HL-60 (cell line): Measurements from ENCODE around the gene LPCAT1.

Source experiments
- DNase-seq, 2 experiments: peaks; one replicate each; pipeline ENCODE4 v3.0.0-alpha.2; 2010 to 2020; ENCODE audit warnings: low read depth in 1 of 2, low spot score in 1 of 2
- H3K27ac ChIP-seq: fragments of 250-450 bp; sonication (Bioruptor Pico); replicated peaks from 2 replicates; pipeline ENCODE4 v1.5.1; 2020; ENCODE audit warnings: mild to moderate bottlenecking, moderate library complexity
- H3K27me3 ChIP-seq: fragments of 250-450 bp; sonication (Bioruptor Pico); 2 replicates; pipeline ENCODE4 v1.5.1; 2021; ENCODE audit warnings: mild to moderate bottlenecking, moderate library complexity; ENCODE audit not compliant: insufficient read depth, poor library complexity, severe bottlenecking
- H3K4me3 ChIP-seq: replicated peaks from 2 replicates; pipeline ENCODE4 v1.5.1; 2011; ENCODE audit warnings: mild to moderate bottlenecking, control low read depth, low read length; ENCODE audit not compliant: insufficient read depth
- GABPA ChIP-seq: IDR thresholded peaks from 2 replicates; pipeline ENCODE4 v1.6.1; 2012; ENCODE audit warnings: low read depth
- POLR2AphosphoS5 ChIP-seq: IDR thresholded peaks from 2 replicates; pipeline ENCODE4 v1.6.1; 2012; ENCODE audit warnings: low read depth
- SPI1 ChIP-seq: IDR thresholded peaks from 2 replicates; pipeline ENCODE4 v1.6.1; 2012; ENCODE audit warnings: low read depth, mild to moderate bottlenecking, borderline replicate concordance
- TF ChIP-seq, protein P1 (sequence below): IDR thresholded peaks from 2 replicates; pipeline ENCODE4 v1.6.1; 2012; ENCODE audit warnings: low read depth; ENCODE audit not compliant: insufficient replicate concordance
- TF ChIP-seq, protein P2 (sequence below): IDR thresholded peaks from one replicate; pipeline ENCODE4 v1.5.1; 2011; ENCODE audit warnings: low read length, control low read depth, inconsistent platforms; ENCODE audit not compliant: insufficient read depth

Gene LPCAT1

DNA sequence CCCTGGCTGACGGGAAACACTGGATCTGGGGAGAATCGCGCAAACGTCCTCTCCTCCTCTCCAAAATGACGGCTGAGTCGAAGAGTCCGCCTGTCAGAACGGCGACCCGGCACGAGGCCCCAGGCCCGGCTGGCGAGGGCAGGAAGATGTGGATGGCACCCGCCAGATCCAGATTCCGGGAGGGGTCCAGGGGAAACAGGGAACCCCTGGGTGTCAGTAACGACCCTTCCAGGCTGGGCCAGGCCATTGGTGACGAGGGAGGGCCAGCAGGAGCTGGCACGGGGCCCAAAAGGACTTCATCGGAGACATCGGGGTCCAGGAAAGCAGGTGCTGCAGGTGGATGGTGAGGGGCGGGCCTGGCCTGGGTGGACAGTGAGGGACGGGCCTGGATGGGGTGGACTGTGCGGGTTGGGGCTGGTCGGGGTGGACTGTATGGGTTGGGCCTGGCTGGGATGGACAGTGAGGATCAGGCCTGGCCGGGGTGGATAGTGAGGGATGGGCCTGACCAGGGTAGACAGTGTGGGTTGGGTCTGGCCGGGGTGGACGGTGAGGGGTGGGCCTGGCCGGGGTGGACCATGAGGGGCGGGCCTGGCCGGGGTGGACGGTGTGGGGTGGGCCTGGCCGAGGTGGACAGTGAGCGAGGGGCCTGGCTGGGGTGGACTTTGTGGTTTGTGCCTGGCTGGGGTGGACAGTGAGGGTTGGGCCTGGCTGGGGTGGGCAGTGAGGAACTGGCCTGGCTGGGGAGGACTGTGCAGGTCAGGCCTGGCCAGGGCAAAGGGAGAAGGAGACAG lies 92.5 kb downstream of the LPCAT1 start:
- TF ChIP-seq SPI1, result no peak
- TF ChIP-seq, protein P1, sequence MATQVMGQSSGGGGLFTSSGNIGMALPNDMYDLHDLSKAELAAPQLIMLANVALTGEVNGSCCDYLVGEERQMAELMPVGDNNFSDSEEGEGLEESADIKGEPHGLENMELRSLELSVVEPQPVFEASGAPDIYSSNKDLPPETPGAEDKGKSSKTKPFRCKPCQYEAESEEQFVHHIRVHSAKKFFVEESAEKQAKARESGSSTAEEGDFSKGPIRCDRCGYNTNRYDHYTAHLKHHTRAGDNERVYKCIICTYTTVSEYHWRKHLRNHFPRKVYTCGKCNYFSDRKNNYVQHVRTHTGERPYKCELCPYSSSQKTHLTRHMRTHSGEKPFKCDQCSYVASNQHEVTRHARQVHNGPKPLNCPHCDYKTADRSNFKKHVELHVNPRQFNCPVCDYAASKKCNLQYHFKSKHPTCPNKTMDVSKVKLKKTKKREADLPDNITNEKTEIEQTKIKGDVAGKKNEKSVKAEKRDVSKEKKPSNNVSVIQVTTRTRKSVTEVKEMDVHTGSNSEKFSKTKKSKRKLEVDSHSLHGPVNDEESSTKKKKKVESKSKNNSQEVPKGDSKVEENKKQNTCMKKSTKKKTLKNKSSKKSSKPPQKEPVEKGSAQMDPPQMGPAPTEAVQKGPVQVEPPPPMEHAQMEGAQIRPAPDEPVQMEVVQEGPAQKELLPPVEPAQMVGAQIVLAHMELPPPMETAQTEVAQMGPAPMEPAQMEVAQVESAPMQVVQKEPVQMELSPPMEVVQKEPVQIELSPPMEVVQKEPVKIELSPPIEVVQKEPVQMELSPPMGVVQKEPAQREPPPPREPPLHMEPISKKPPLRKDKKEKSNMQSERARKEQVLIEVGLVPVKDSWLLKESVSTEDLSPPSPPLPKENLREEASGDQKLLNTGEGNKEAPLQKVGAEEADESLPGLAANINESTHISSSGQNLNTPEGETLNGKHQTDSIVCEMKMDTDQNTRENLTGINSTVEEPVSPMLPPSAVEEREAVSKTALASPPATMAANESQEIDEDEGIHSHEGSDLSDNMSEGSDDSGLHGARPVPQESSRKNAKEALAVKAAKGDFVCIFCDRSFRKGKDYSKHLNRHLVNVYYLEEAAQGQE, result no peak
- TF ChIP-seq POLR2AphosphoS5, result no peak
- no peak for TF ChIP-seq GABPA
- TF ChIP-seq, protein P2, sequence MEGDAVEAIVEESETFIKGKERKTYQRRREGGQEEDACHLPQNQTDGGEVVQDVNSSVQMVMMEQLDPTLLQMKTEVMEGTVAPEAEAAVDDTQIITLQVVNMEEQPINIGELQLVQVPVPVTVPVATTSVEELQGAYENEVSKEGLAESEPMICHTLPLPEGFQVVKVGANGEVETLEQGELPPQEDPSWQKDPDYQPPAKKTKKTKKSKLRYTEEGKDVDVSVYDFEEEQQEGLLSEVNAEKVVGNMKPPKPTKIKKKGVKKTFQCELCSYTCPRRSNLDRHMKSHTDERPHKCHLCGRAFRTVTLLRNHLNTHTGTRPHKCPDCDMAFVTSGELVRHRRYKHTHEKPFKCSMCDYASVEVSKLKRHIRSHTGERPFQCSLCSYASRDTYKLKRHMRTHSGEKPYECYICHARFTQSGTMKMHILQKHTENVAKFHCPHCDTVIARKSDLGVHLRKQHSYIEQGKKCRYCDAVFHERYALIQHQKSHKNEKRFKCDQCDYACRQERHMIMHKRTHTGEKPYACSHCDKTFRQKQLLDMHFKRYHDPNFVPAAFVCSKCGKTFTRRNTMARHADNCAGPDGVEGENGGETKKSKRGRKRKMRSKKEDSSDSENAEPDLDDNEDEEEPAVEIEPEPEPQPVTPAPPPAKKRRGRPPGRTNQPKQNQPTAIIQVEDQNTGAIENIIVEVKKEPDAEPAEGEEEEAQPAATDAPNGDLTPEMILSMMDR, result no peak
- H3K27me3 ChIP-seq, result no peaks in the 10 kb centered on the region

DNA sequence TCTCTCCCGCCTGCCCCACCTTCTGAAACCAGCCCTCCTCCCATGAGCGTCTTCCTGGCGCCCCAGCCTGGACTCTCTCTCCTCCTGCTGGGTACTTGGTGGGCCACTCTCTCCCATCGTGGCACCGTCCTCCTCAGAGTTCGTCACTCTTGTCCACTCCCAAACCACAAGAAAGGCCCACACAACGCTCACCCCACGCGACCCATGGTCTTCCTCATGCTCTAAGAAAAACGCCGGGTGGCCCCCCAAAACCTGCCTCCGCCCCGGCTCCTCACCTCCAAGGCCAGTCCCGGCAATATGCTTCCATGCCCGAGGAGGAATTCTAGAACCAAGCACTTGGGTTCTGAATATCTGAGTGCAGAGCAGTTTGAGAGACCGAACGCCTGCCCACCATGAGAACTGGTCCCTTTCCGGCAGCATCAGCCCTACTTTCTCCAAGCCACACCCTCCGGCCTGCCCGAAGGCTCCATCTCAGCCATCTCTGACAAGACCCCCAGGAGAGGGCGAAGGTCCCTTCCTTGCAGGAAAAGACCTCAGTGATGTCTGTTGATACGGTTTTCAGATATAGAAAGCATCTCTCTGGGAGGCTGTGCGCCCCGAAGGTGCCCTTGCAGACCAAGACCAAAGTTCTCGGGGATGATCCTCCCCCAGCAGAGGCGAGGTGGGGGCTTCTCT lies 93.5 kb downstream of the LPCAT1 start:
- TF ChIP-seq GABPA, result no peak
- TF ChIP-seq, protein P1, result no peak
- TF ChIP-seq, protein P2, result no peak
- no peak for TF ChIP-seq POLR2AphosphoS5
- no peak for TF ChIP-seq SPI1
- Histone ChIP-seq H3K4me3 (no peak overlapping the region), H3K27ac (no peak overlapping the region), H3K27me3 (no peaks in the 10 kb centered on the region)
- no peak for DNase-seq

More for the DNA sequence above, 92.5 kb downstream of the LPCAT1 start:
- H3K27ac ChIP-seq, result no peak overlapping the region
- H3K4me3 ChIP-seq, result no peak overlapping the region
- DNase-seq, result no peak

DNA sequence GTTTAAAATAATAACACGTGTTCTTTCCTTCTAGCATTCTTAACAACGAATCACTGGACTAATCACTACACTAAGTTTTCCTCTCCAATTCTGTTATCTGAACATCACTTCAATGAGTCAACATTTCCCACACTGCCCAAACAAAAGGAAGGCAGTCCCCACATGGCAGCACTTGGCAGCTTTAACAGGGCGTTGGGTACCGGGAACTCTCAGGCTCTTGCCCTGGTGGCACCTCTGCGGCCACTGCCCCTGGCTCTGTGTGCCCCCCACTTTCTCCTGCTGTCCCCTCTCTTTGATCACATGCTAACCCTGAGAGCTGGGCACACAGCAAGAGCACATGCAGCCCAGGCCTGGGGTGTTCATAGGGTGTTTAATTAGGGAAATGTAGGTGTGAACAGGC lies 94.3 kb downstream of the LPCAT1 start:
- DNase-seq, result no peak
- no peaks in the 10 kb centered on the region for H3K27me3 ChIP-seq
- TF ChIP-seq, protein P1, result no peak
- TF ChIP-seq SPI1 (no peak), POLR2AphosphoS5 (no peak), GABPA (no peak)
- TF ChIP-seq, protein P2, result no peak
- no peak overlapping the region for H3K27ac ChIP-seq
- no peak overlapping the region for H3K4me3 ChIP-seq
